ENCODE results near the gene ZDHHC4.
A peak's percentile ranks its signal among the peaks of the same experiment; 100 is the strongest.

ZDHHC4 gene

DNA sequence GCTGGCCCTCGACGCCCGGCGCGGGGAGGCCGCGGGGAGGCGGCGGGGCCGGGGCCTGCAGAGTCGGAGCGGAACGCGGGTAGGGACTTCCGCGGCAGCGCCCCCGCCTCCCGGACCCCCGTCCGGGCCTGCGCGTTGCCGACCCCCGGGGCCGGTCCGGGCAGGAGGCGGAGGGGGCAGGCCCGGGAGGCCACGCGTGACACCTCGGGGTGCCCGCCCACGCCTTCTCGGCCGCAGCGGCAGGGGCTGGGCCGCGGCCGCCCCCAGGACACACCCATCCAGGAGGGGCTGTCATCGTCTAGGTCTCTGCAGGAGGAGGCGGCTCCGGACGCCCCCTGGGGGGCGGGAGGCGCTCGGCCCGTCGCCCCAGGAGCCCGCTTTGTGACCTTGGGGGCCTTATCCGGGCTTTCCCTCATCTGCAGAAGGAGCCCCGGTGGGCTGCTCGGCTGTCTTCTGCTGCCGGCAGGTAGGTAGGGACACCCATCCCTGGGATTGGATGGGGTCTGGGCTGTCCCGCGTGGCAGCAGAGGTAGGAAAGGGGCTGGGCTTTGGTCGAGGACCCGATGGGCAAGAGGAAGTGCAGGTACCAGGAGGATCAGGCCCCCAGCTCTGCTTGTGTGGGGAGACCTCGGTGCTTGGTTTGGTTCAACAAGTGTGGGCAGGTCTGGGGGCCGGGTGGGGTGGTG lies 60.4 kb downstream of the ZDHHC4 start:
- peak; percentile 76 for DNase-seq
